Stimulated activated CD8-positive, alpha-beta memory T cell treated with anti-CD3 and anti-CD28 coated beads, Interleukin-2, amount 100 ng/mL, for 48 hours (primary cell): ENCODE results near the gene RUSF1.
"Not testable (repeated sequence)": the region's sequence is repeated elsewhere in the genome, so short reads cannot be mapped to it uniquely, and the experiment has no call there.

Experiments used
- DNase-seq, 2 donors: peaks; one replicate each; pipeline ENCODE4 v3.0.0-alpha.2; 2020; ENCODE audit warnings: low read depth in 2 of 2

Gene RUSF1

GRCh38 chr16:31487071-31487719 is 21.0 kb downstream of the RUSF1 start:
- no peak for DNase-seq

GRCh38 chr16:31486045-31486444 is 22.1 kb downstream of the RUSF1 start:
- no peak for DNase-seq

GRCh38 chr16:31485571-31485970 is 22.6 kb downstream of the RUSF1 start:
- no peak for DNase-seq

GRCh38 chr16:31484491-31485171 is 23.6 kb downstream of the RUSF1 start:
- no peak for DNase-seq

- not testable (repeated sequence) for DNase-seq
Observed at GRCh38 chr16:31484048-31484447, 24.1 kb downstream of the RUSF1 start.

GRCh38 chr16:31483081-31483480 is 25.1 kb downstream of the RUSF1 start, which contains the start of gene SLC5A2:
TSS of gene SLC5A2 (plus strand) at chr16:31483123. CDS start at chr16:31483137, 14 bp downstream.
- no peak for DNase-seq

GRCh38 chr16:31480851-31481536 is 27.2 kb downstream of the RUSF1 start:
- no peak for DNase-seq

GRCh38 chr16:31479751-31480150 is 28.4 kb downstream of the RUSF1 start:
- no peak for DNase-seq

GRCh38 chr16:31478956-31479355 is 29.2 kb downstream of the RUSF1 start:
- no peak for DNase-seq

GRCh38 chr16:31477220-31478216 is 30.7 kb downstream of the RUSF1 start:
- peak in 1 of 2 donors; percentile 42 for DNase-seq

GRCh38 chr16:31476303-31477219 is 31.6 kb downstream of the RUSF1 start:
- DNase-seq, result peak; percentile 79 to 88

- DNase-seq, result no peak
Observed at GRCh38 chr16:31475946-31476302, 32.3 kb downstream of the RUSF1 start.

GRCh38 chr16:31474773-31475738 is 33.1 kb downstream of the RUSF1 start:
- DNase-seq, result no peak

GRCh38 chr16:31474173-31474714 is 33.9 kb downstream of the RUSF1 start:
- no peak for DNase-seq

- DNase-seq, result no peak
Observed at GRCh38 chr16:31473264-31473984, 34.8 kb downstream of the RUSF1 start.

- peak in 1 of 2 donors; percentile 45 for DNase-seq
Observed at GRCh38 chr16:31472709-31473203, 35.4 kb downstream of the RUSF1 start.

GRCh38 chr16:31471875-31472708 is 36.1 kb downstream of the RUSF1 start, which contains the start of gene TGFB1I1:
TSS of gene TGFB1I1 (plus strand) at chr16:31472152. CDS start at chr16:31472189, 37 bp downstream.
- DNase-seq, result no peak
